ENCODE measurements around the gene ADARB1. TPM values are rescaled to one million over a fixed set of nuclear protein-coding genes. Genes with fewer than 3 reads are reported as not detected.

ADARB1 gene
- polyA plus RNA-seq, 1 of the 3 experiments (the other 2 are of a cell fraction) = 7.8 TPM

- Histone ChIP-seq H3K4me2 (no peak overlapping the region), H3K4me3 (ENCODE audit: low read depth in 2 of 2, low read length in 1 of 2) (no peak overlapping the region), H3K9ac (no peak overlapping the region), H3K79me2 (ENCODE audit: insufficient read depth) (no peaks in the 10 kb centered on the region), H2AFZ (ENCODE audit: low read depth) (no peak overlapping the region), H3K36me3 (replicated peaks in 1 of 2; ENCODE audit: control insufficient read depth in 1 of 2, insufficient read depth in 2 of 2, low read length in 1 of 2) (no peaks in the 10 kb centered on the region), H3K27ac (ENCODE audit: low read depth in 2 of 2, low read length in 1 of 2) (peak overlapping the region in 1 of 2 experiments; percentile 100; a peak in 2 of 4 replicates), H4K20me1 (ENCODE audit: insufficient read depth) (no peaks in the 10 kb centered on the region), H3K9me2 (no peaks in the 10 kb centered on the region), H3K27me3 (ENCODE audit: insufficient read depth) (no peaks in the 10 kb centered on the region), H3K4me1 (ENCODE audit: control insufficient read depth in 1 of 2, insufficient read depth in 2 of 2, low read depth in 1 of 2, low read length in 1 of 2) (peaks cover 2 to 65% of the 10 kb centered on the region in 2 experiments; a peak in 3 of 4 replicates), H3K9me3 (no peaks in the 10 kb centered on the region), H3F3A (replicated peaks; ENCODE audit: insufficient read depth) (peaks cover 1% of the 10 kb centered on the region)
- ChIA-PET POLR2A (no interaction called here), CTCF (interaction anchor here (1.2 to 4.1 kb wide), 2 partner anchors 19 to 22 kb away, joined by 3 to 24 read pairs; no protein-coding TSS in a partner anchor)
- 92% methylated on average over 7 of the region's 7 CpGs for WGBS (ENCODE audit: low lambda C conversion rate)
- DNase-seq = no peak
- no peak for TF ChIP-seq POLR2AphosphoS5 (IDR thresholded peaks at IDR 0.05; ENCODE audit: low read depth, low read length)
- TF ChIP-seq RAD21 (IDR thresholded peaks at IDR 0.05; ENCODE audit: low read length) = no peak
- no peak for TF ChIP-seq EP300 (IDR thresholded peaks at IDR 0.05; ENCODE audit: borderline replicate concordance in 1 of 2, low read depth in 1 of 2, low read length in 1 of 2)
- no peak for TF ChIP-seq MEF2A (IDR thresholded peaks at IDR 0.05; ENCODE audit: borderline replicate concordance, low read depth)
- no peak for TF ChIP-seq SIN3A (IDR thresholded peaks at IDR 0.05; ENCODE audit: borderline replicate concordance, low read depth, low read length)
- no peak for TF ChIP-seq USF1 (IDR thresholded peaks at IDR 0.05; ENCODE audit: borderline replicate concordance, low read depth)
- TF ChIP-seq CHD2 (IDR thresholded peaks at IDR 0.05; ENCODE audit: low read length, partially characterized antibody) = no peak
- TF ChIP-seq TEAD4 (IDR thresholded peaks at IDR 0.05; ENCODE audit: borderline replicate concordance, insufficient read depth) = no peak
- no peak for TF ChIP-seq NFIC (IDR thresholded peaks at IDR 0.05; ENCODE audit: borderline replicate concordance)
- TF ChIP-seq JUND (IDR thresholded peaks at IDR 0.05) = no peak
- no peak for TF ChIP-seq REST (IDR thresholded peaks at IDR 0.05; ENCODE audit: low read depth, low read length)
- no peak for TF ChIP-seq FOXJ3 (CRISPR knock-in tag; IDR thresholded peaks at IDR 0.05)
- TF ChIP-seq EZH2phosphoT487 (IDR thresholded peaks at IDR 0.05; ENCODE audit: borderline replicate concordance, low read depth) = no peak
These were observed 85.8 kb downstream of the ADARB1 start for GRCh38 chr21:45160198-45160597.
